GM21526 (cell line): ENCODE measurements around the gene ELOVL6.

Source experiments
- ATAC-seq: cut with Tn5 transposase; IDR thresholded peaks from one replicate; pipeline ENCODE4 v1.9.1; 2021; ENCODE audit warnings: moderate library complexity; ENCODE audit not compliant: unreplicated experiment, low FRiP score

ELOVL6 gene

GRCh38 chr4:110129544-110129943, 68.9 kb downstream of the ELOVL6 start:
- no peak for ATAC-seq

GRCh38 chr4:110128472-110128919, 69.9 kb downstream of the ELOVL6 start:
- ATAC-seq = no peak

DNA sequence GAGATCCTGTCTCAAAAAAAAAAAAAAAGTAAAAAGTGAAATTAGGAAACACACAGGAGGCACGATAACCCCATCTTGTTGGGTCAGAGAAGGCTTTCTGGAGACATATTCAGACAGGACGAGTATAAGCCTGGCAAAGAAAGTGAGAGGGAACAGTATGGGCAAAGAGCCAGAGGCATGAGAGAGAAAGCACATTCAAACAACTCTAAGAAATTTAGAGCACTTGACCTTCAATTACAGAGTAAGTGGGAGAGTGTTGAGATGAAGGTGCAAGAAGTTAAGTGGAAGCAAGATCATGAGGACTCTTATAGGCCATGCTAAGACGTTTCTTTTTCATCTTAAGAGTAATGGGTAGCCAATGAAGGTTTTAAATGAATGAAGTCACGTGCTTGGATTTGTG, 70.4 kb downstream of the ELOVL6 start:
- no peak for ATAC-seq

DNA sequence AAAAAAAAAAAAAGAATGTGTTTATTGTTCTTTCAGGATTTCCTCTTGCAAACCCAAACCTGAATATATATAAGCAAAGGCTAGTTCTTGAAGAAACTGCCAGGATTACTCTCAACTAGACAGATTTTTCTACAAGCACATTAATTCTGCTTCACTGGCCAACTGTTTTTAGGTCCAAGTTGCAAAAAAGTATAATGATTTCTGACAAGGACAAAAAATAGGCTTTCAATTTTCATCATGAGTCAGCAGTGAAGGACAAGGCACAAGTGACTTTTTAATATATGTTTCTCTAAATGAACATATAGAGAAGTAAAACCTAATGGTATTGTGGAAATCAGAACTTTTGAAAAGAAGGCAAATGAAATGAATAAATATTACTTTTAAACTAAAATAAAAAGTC, 73.7 kb downstream of the ELOVL6 start:
- peak; percentile 61 for ATAC-seq

- no peak for ATAC-seq
Observed at GRCh38 chr4:110122201-110122600, 76.2 kb downstream of the ELOVL6 start.

- ATAC-seq = no peak
Observed at GRCh38 chr4:110120506-110120905, 77.9 kb downstream of the ELOVL6 start.

DNA sequence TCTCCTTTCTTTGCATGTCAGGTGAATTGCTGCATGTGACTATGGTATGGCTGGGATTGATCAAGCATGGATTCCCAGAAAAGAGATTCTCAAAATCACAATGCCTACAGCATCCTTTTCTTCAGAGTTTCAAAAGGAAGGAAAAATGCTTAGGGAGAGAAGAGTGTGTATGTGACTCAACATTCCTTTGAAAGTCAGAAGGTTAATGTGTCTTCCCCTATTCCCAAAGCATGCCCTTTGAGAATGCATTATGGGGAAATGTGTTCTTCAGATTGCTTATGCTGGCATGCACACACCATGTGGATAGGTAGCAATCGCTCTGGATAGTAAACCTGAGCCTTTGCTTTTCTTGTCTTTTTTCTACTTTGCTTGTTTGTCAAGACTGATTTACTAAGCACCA, 78.5 kb downstream of the ELOVL6 start:
- ATAC-seq = no peak

GRCh38 chr4:110119337-110119736, 79.1 kb downstream of the ELOVL6 start:
- ATAC-seq = no peak

- ATAC-seq = no peak
Observed at GRCh38 chr4:110112056-110112455, 86.4 kb downstream of the ELOVL6 start.

DNA sequence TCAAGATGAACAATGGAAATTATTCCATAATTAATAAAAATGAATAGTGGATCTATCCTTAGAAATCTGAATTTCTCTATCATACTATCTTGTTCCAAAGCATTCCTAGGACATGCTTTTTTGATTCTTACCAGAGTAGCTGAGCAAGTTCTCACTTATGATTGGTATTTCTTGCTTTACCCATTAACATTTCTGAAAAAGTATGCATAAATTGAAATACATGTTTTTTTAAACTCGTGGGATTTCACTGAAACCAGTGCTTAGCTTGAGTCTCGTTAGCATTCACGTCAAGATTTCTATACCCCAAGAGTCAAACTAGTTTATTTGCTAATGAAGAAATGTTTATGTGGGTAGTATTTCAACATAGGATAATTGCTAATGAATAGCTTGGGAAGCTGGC, 89.0 kb downstream of the ELOVL6 start:
- no peak for ATAC-seq

GRCh38 chr4:110108960-110109359, 89.5 kb downstream of the ELOVL6 start:
- ATAC-seq = no peak

DNA sequence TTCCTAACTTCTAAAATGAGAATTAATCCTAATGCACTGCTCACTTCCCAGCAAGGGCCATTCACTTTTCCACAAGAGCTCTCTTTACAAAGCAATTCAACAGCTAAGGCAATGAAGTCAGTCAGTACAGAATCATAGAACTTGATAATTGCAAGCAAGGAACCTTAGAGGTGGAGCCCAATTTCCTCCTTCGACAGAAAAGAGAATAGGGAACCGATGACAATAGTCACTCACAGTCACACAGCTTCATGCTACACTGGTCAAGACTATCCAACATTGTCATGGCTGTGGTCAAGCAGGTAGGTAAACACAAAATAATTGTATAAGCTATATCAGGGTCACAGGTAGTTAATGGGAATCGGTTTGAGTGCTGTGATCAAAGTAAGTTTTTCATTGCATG, 90.0 kb downstream of the ELOVL6 start:
- ATAC-seq = peak; percentile 65

DNA sequence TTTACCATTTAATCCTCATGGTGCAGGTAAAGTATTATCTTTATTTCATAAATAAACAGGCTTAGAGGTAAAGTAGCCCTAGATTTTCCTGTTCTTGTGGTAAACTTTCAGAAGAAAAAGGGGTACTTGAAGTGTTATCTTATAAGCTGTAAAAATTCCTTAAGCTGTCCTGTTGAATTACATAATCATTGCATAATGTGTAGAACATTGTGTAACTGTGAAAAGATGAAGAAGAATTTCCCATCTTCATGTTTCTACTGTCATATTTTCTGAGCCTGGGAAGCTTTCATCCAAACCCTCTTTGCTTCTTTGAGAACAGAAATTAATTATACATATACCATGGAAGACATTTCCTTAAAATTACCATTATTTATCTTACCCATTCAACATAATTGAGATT, 90.5 kb downstream of the ELOVL6 start:
- no peak for ATAC-seq

DNA sequence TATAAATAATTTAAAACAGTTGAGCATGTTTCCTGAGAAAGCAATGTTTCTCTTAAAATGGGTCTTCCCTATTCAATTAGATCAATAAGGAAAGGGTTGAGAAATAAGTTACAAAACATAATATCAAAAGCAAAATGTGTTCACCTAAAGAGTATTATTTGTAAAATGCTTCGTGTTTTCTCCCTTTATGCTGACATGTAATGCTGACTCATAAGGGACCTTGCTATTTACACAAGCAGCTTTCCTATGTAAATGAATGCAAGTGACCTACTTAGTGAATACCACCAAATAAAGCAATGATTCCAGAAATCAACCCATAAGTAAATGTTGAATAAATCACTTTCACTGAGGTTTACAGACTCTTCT, 91.5 kb downstream of the ELOVL6 start:
- ATAC-seq = peak; percentile 62

DNA sequence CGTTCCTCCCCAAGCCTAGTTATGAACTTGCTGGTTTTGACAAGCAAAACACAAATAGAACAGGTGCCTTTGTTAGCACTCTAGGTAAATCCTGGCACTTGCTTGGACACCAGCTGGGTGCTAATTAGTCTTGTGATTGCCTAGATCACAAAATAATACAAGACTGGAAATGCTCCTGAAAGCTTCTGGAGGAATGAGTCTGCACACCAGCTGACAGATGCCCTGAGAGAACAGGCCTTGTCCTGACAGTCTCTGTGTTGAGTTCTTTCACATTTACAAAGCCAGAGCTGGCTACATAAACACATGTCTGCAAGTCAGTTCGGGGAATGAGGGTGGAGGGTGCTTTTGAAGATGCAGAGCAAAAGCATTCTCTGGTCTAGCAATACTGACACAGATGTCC, 93.8 kb downstream of the ELOVL6 start:
- ATAC-seq = no peak

GRCh38 chr4:110099638-110100037, 98.8 kb downstream of the ELOVL6 start:
- no peak for ATAC-seq

DNA sequence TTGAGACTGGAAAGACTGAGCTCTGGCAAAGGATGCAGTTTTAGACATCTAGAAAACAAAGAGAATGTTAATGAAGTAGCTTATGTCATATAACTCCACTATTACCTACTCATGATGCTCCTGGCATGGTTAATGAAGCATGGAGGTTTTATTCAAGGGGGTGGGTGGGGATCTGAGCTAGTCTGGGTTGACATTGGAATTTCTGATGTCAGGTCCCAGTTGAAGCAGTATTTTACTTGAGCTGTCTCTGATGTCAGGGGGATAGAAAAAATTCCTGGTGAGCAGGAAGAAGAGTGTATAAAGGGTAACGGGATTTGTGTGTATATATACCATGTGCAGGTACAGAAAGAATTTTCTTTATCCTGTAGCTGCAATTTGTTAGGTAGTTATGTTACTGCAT, 102.0 kb downstream of the ELOVL6 start:
- no peak for ATAC-seq

DNA sequence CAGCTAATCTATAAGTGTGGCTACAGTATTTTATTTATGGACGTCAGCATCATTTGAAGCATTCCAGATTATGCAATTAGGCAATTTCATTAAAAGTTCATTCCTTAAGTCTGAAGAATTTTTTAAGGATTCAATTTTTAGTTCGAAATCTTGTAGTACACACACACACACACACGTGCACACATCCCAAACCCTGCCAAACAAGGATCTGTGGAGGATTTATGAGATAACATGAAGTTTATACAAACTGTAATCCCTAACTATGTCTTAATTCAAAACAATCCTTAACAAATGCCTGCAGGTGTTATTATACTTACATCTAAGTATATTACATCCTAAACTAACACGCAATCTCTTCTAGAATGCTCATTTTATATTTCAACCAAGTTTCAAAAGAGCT, 105.8 kb downstream of the ELOVL6 start:
- ATAC-seq = no peak

GRCh38 chr4:110091434-110092140, 106.8 kb downstream of the ELOVL6 start:
- no peak for ATAC-seq

DNA sequence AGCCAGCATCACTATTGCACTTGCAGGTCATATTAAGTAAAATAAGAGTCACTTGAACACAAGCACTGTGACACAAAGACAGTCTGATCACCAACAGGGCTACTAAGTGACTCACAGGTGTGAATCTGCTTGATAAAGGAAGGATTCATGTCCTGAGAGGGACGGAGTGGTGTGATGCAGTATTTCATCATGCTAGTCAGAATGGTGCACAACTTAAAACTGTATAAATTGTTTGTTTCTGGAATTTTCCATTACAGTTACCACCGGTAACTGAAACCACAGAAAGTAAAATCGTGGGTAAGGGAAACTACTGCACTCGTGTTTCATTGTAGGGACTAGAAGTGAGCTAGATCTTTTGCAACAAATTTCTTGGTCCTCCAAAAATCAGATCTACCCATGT, 109.7 kb downstream of the ELOVL6 start:
- no peak for ATAC-seq

DNA sequence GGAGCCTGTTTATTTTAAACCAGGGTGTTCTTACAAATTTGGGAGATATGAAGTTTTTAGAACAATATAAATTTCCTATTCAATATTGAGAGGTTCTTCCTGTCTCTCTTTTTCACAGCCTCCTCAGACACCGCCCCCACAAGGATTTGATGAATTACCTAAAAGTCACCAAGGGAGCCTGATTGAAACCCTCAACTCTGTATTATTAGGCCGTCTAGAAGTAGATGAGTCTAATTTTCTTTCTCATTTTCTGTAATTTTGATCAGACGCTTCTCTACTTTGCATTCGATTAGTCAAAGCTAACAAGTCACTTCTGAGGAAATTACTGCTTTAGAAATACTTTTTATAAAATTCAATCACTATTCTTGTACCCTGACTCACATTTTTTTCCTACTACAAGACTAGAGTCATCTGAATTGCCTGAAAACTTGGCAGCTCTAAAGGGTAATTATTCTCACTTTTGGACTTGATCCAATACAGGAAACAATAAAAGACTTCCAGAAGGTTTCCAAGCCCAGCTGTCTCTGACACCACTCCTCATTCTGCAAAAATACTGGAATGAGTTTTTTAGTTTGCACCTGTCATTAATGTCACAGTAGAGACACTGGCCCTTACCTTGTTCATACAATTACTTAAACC, 111.2 kb downstream of the ELOVL6 start:
- ATAC-seq = no peak

- ATAC-seq = no peak
Observed at GRCh38 chr4:110085131-110085530, 113.3 kb downstream of the ELOVL6 start.
